COR-L47 (cell line): ENCODE data around the gene FIS1.
"Not testable (repeated sequence)": the region's sequence is repeated elsewhere in the genome, so short reads cannot be mapped to it uniquely, and the experiment has no call there.

Source experiments
- DNase-seq: peaks from one replicate; lab custom pipeline; 2025; lab: John Stamatoyannopoulos, UW

The FIS1 gene

GRCh38 chr7:101203740-101204738, 40.8 kb downstream of the FIS1 start:
- DNase-seq, result not testable (repeated sequence)

GRCh38 chr7:101202603-101202918, 42.3 kb downstream of the FIS1 start:
- DNase-seq, result no peak

- no peak for DNase-seq
Measured at GRCh38 chr7:101201695-101202602, 42.9 kb downstream of the FIS1 start.

GRCh38 chr7:101200862-101201599, 43.9 kb downstream of the FIS1 start, which contains the start of gene MOGAT3:
TSS of gene MOGAT3 (minus strand) at chr7:101201036. CDS start at chr7:101200854, 182 bp downstream.
- no peak for DNase-seq

GRCh38 chr7:101200504-101200861, 44.4 kb downstream of the FIS1 start:
- no peak for DNase-seq

- not testable (repeated sequence) for DNase-seq
Measured at GRCh38 chr7:101199522-101199921, 45.4 kb downstream of the FIS1 start.

- DNase-seq, result no peak
Measured at GRCh38 chr7:101198476-101198875, 46.4 kb downstream of the FIS1 start.

- no peak for DNase-seq
Measured at GRCh38 chr7:101197991-101198390, 46.9 kb downstream of the FIS1 start.

GRCh38 chr7:101195884-101196283, 49.0 kb downstream of the FIS1 start:
- no peak for DNase-seq
